ENCODE measurements around the gene CFAP90.

Gene CFAP90

DNA sequence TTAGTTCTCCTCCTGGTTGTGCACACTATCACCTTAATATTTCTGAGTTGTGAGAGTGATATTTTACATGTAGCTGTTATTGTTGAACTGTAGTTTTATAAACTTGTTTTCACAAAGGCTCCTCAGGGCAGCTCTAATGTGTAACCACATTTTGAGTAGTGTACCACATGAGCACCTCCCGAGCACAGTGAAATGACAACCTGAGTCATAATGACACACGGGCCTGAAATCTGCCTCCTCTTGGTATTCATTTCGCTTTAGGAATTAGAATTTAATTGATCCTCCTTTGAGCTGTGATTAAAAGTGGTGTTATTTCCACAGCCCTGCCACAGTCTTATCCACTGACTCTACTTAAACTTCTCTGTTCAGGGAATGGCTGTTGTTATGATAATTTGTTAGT, 25.9 kb upstream of the CFAP90 start:
- Histone ChIP-seq H3K4me3 (IDR thresholded peaks at IDR 0.05; ENCODE audit: insufficient read depth, low read depth, low read length) (no peak overlapping the region), H3K4me2 (peak overlapping the region; percentile 63), H4K20me1 (ENCODE audit: insufficient read depth) (peaks cover 83% of the 10 kb centered on the region), H2AFZ (ENCODE audit: low read depth) (no peak overlapping the region), H3K27ac (peak overlapping the region; percentile 39; the same call in 1 of the 2 replicates), H3K9ac (no peak overlapping the region), H3K36me3 (ENCODE audit: insufficient read depth) (peaks cover 42% of the 10 kb centered on the region), H3K4me1 (ENCODE audit: low read depth, poor library complexity, severe bottlenecking) (peaks cover 98% of the 10 kb centered on the region), H3K79me2 (ENCODE audit: insufficient read depth, low read depth) (peaks cover 100% of the 10 kb centered on the region), H3K27me3 (ENCODE audit: insufficient read depth, low read depth) (no peaks in the 10 kb centered on the region)
- TF ChIP-seq, protein P1, sequence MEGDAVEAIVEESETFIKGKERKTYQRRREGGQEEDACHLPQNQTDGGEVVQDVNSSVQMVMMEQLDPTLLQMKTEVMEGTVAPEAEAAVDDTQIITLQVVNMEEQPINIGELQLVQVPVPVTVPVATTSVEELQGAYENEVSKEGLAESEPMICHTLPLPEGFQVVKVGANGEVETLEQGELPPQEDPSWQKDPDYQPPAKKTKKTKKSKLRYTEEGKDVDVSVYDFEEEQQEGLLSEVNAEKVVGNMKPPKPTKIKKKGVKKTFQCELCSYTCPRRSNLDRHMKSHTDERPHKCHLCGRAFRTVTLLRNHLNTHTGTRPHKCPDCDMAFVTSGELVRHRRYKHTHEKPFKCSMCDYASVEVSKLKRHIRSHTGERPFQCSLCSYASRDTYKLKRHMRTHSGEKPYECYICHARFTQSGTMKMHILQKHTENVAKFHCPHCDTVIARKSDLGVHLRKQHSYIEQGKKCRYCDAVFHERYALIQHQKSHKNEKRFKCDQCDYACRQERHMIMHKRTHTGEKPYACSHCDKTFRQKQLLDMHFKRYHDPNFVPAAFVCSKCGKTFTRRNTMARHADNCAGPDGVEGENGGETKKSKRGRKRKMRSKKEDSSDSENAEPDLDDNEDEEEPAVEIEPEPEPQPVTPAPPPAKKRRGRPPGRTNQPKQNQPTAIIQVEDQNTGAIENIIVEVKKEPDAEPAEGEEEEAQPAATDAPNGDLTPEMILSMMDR (conservative IDR thresholded peaks at IDR 0.05; ENCODE audit: low read depth, low read length): no peak

DNA sequence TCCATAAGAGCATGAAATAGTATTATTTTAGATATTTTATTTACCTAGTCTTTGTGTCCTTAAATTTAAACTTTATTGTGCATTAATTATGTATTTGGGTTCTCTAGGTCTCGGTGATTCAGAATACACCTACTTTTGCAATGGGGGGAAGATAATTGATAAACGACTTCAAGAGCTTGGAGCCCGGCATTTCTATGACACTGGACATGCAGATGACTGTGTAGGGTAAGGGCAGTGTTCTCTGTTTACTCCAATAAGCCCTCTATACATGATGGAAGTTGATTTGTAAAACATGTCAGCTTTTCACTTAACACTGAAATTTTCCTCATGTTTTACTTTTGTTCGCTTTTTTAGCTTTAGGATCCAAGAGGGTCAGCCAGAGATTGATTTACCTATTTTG, 24.2 kb upstream of the CFAP90 start:
- Histone ChIP-seq H3K27ac (peak overlapping the region; percentile 76; the same call in 1 of the 2 replicates), H3K4me2 (peak overlapping the region; percentile 63), H3K79me2 (ENCODE audit: insufficient read depth, low read depth) (peaks cover 99% of the 10 kb centered on the region), H3K9ac (no peak overlapping the region), H3K36me3 (ENCODE audit: insufficient read depth) (peaks cover 34% of the 10 kb centered on the region), H4K20me1 (ENCODE audit: insufficient read depth) (peaks cover 65% of the 10 kb centered on the region), H3K4me3 (IDR thresholded peaks at IDR 0.05; ENCODE audit: insufficient read depth, low read depth, low read length) (no peak overlapping the region), H3K27me3 (ENCODE audit: insufficient read depth, low read depth) (no peaks in the 10 kb centered on the region), H2AFZ (ENCODE audit: low read depth) (no peak overlapping the region), H3K4me1 (ENCODE audit: low read depth, poor library complexity, severe bottlenecking) (peaks cover 82% of the 10 kb centered on the region)
- TF ChIP-seq, protein P1 (conservative IDR thresholded peaks at IDR 0.05; ENCODE audit: low read depth, low read length): no peak

DNA sequence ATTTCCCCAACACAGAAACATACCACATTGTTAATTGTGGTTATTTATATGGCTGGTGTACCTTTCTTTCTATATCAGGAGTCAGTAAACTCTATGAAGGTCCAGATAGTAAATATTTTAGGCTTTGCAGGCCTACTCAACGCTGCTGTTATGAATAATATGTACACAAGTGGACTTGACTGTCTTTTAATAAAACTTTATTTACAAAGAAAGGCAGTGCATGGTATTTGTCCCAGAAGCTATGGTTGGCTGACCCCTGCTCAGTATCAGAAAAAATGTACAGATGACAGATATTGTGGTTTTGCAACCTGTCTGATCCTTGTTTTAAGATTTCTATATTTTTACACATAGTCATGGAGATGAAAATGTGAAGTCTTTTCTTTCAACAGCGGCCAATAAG, 23.7 kb upstream of the CFAP90 start:
- Histone ChIP-seq H4K20me1 (ENCODE audit: insufficient read depth) (peaks cover 60% of the 10 kb centered on the region), H3K4me1 (ENCODE audit: low read depth, poor library complexity, severe bottlenecking) (peaks cover 77% of the 10 kb centered on the region), H3K27me3 (ENCODE audit: insufficient read depth, low read depth) (no peaks in the 10 kb centered on the region), H3K27ac (peak overlapping the region; percentile 76; the same call in 1 of the 2 replicates), H3K79me2 (ENCODE audit: insufficient read depth, low read depth) (peaks cover 99% of the 10 kb centered on the region), H3K36me3 (ENCODE audit: insufficient read depth) (peaks cover 31% of the 10 kb centered on the region), H2AFZ (ENCODE audit: low read depth) (no peak overlapping the region), H3K4me3 (IDR thresholded peaks at IDR 0.05; ENCODE audit: insufficient read depth, low read depth, low read length) (no peak overlapping the region), H3K9ac (no peak overlapping the region), H3K4me2 (peak overlapping the region; percentile 63)
- TF ChIP-seq, protein P1 (conservative IDR thresholded peaks at IDR 0.05; ENCODE audit: low read depth, low read length): no peak

DNA sequence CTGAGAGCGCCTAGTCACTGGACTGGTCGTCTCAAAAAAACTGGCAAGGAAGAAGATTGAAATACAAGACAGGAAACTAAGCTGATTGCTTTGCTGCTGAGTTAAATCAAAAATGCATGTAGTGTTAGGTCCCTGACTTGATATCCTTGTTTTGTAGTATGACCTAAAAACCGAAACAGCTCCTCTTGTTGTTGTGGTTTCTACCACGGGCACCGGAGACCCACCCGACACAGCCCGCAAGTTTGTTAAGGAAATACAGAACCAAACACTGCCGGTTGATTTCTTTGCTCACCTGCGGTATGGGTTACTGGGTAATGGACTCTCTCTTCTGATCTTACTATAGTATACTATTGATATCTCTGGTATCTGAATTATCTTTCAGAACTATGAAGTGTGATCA, 22.3 kb upstream of the CFAP90 start:
- H4K20me1 ChIP-seq (ENCODE audit: insufficient read depth): peaks cover 46% of the 10 kb centered on the region
- peak overlapping the region; percentile 25; the same call in 1 of the 2 replicates for H3K9ac ChIP-seq

More for the DNA sequence above, 22.3 kb upstream of the CFAP90 start:
- peak overlapping the region; percentile 63 for H3K4me2 ChIP-seq
- no peak overlapping the region for H2AFZ ChIP-seq (ENCODE audit: low read depth)
- H3K27me3 ChIP-seq (ENCODE audit: insufficient read depth, low read depth): no peaks in the 10 kb centered on the region
- peaks cover 97% of the 10 kb centered on the region for H3K79me2 ChIP-seq (ENCODE audit: insufficient read depth, low read depth)
- H3K4me3 ChIP-seq (IDR thresholded peaks at IDR 0.05; ENCODE audit: insufficient read depth, low read depth, low read length): no peak overlapping the region
- H3K4me1 ChIP-seq (ENCODE audit: low read depth, poor library complexity, severe bottlenecking): peaks cover 63% of the 10 kb centered on the region
- H3K36me3 ChIP-seq (ENCODE audit: insufficient read depth): peaks cover 24% of the 10 kb centered on the region
- TF ChIP-seq, protein P1 (conservative IDR thresholded peaks at IDR 0.05; ENCODE audit: low read depth, low read length): no peak
- peak overlapping the region; percentile 76 for H3K27ac ChIP-seq

Data from KMS-11 (cell line).